Hepatocyte (in vitro differentiated cells): Measurements from ENCODE around the gene IFFO2. TPM values are rescaled to one million over a fixed set of nuclear protein-coding genes. Genes with fewer than 3 reads are reported as not detected.

Experiments used
- DNase-seq: peaks from one replicate; pipeline ENCODE4 v3.0.0-alpha.2; 2016; ENCODE audit warnings: low spot score
- H2AFZ ChIP-seq: fragments of 200-600 bp; sonication (generic); 2 replicates; pipeline ENCODE4 v1.6.0; 2016; ENCODE audit warnings: antibody characterized with exemption, mild to moderate bottlenecking
- H3K27ac ChIP-seq: fragments of 200-600 bp; sonication (generic); 2 replicates; pipeline ENCODE4 v1.5.1; 2016; ENCODE audit warnings: mild to moderate bottlenecking
- H3K27me3 ChIP-seq: fragments of 200-600 bp; sonication (generic); 2 replicates; pipeline ENCODE4 v1.6.1; 2016
- H3K36me3 ChIP-seq: fragments of 200-600 bp; sonication (generic); replicated peaks from 2 replicates; pipeline ENCODE4 v1.5.1; 2016; ENCODE audit warnings: low read depth; ENCODE audit not compliant: insufficient read depth
- H3K4me1 ChIP-seq: fragments of 200-600 bp; sonication (generic); 2 replicates; pipeline ENCODE4 v1.5.1; 2016; ENCODE audit warnings: mild to moderate bottlenecking, moderate library complexity; ENCODE audit not compliant: insufficient read depth
- H3K4me2 ChIP-seq: fragments of 200-600 bp; sonication (generic); 2 replicates; pipeline ENCODE4 v1.6.0; 2016
- H3K4me3 ChIP-seq: fragments of 200-600 bp; sonication (generic); 2 replicates; pipeline ENCODE4 v1.5.1; 2016; ENCODE audit warnings: mild to moderate bottlenecking
- H3K79me2 ChIP-seq: fragments of 200-600 bp; sonication (generic); 2 replicates; pipeline ENCODE4 v1.6.0; 2017; ENCODE audit warnings: mild to moderate bottlenecking
- H3K9me2 ChIP-seq: fragments of 200-600 bp; sonication (generic); replicated peaks from 2 replicates; pipeline ENCODE4 v1.6.0; 2017; ENCODE audit warnings: mild to moderate bottlenecking; ENCODE audit not compliant: insufficient read depth
- H3K9me3 ChIP-seq: fragments of 200-600 bp; sonication (generic); 2 replicates; pipeline ENCODE4 v1.5.1; 2016; ENCODE audit warnings: low read depth, mild to moderate bottlenecking
- H4K20me1 ChIP-seq: fragments of 200-600 bp; sonication (generic); 2 replicates; pipeline ENCODE4 v1.6.0; 2016; ENCODE audit warnings: mild to moderate bottlenecking; ENCODE audit not compliant: insufficient read depth, poor library complexity, severe bottlenecking
- EZH2 ChIP-seq: fragments of 200-600 bp; sonication (generic); IDR thresholded peaks from 2 replicates; pipeline ENCODE4 v1.6.1; 2016; ENCODE audit warnings: antibody characterized with exemption, mild to moderate bottlenecking, borderline replicate concordance
- EZH2phosphoT487 ChIP-seq: fragments of 200-600 bp; sonication (generic); IDR thresholded peaks from one replicate; pipeline ENCODE4 v1.6.1; 2018; ENCODE audit warnings: antibody characterized with exemption, mild to moderate bottlenecking, low read depth, moderate library complexity; ENCODE audit not compliant: unreplicated experiment, severe bottlenecking
- WGBS: methylation state at CpG from one replicate; pipeline ENCODE4 v1.1.6; 2016; ENCODE audit warnings: low lambda C conversion rate; ENCODE audit errors: missing lambda C conversion rate; 5-methylcytosine and 5-hydroxymethylcytosine counted together
- polyA plus RNA-seq: library from polyadenylated mRNA; unstranded; fragments of >200 nt; fragmentation: Nextera tagmentation; extraction: Ambion mirVana; gene quantifications from 2 replicates; pipeline ENCODE4 v1.2.1, GENCODE V29; 2016
- total RNA-seq: library from RNA; depleted of rRNA; stranded (reverse); fragments of >200 nt; gene quantifications from 2 replicates; pipeline ENCODE4 v1.2.3, GENCODE V29; 2014
- TF ChIP-seq, protein P1 (sequence below): fragments of 200-600 bp; sonication (generic); IDR thresholded peaks from 2 replicates; pipeline ENCODE4 v1.5.1; 2016; ENCODE audit warnings: antibody characterized with exemption, mild to moderate bottlenecking; ENCODE audit not compliant: poor library complexity

Gene IFFO2
- total and polyA plus RNA-seq, 2 experiments from 2014 or later, result 0.85 to 7.2 TPM

- H2AFZ ChIP-seq, result no peak overlapping the region
- H4K20me1 ChIP-seq, result no peaks in the 10 kb centered on the region
Observed at GRCh38 chr1:18941221-18942141, 15.0 kb downstream of the IFFO2 start.

DNA sequence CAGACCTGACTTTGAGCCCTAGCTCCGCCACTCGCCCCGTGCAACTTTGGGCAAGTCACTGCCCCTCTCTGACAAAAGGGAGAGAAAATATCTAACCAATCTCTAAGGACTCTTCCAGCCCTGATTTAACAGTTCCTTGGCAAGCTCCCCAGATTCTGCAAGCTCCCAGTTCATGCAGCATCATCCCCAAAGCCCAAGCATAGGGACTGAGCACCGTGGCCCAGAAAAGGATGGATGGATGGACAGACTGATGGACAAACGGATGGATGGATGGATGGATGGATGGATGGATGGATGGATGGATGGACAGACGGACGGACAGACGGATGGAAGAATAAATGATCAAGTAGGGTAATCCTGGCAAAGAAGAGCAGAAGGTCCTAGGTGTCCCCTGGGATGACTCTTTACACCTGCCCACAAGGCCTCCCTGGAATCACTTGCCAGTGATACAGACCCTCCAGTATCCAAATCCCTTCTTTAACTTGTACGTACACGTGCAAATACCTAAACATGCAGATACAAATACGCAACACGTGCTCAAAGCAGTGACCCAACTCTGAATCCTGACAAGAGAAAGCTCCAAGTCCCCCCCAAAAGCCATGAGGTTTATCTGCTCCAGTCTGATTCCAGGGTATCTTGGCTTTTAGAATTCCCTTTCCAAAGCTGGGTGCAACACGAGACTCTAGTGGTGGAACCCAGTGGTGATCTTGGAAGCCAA, 16.0 kb downstream of the IFFO2 start:
- Histone ChIP-seq H3K27ac (peak overlapping the region; percentile 51), H3K4me3 (no peak overlapping the region), H3K9me3 (no peaks in the 10 kb centered on the region), H3K27me3 (no peaks in the 10 kb centered on the region), H3K4me2 (no peak overlapping the region), H3K9me2 (no peaks in the 10 kb centered on the region), H3K79me2 (peaks cover 35% of the 10 kb centered on the region), H3K36me3 (no peaks in the 10 kb centered on the region), H2AFZ (no peak overlapping the region), H4K20me1 (no peaks in the 10 kb centered on the region), H3K4me1 (peaks cover 18% of the 10 kb centered on the region)
- DNase-seq, result no peak
- TF ChIP-seq, protein P1, sequence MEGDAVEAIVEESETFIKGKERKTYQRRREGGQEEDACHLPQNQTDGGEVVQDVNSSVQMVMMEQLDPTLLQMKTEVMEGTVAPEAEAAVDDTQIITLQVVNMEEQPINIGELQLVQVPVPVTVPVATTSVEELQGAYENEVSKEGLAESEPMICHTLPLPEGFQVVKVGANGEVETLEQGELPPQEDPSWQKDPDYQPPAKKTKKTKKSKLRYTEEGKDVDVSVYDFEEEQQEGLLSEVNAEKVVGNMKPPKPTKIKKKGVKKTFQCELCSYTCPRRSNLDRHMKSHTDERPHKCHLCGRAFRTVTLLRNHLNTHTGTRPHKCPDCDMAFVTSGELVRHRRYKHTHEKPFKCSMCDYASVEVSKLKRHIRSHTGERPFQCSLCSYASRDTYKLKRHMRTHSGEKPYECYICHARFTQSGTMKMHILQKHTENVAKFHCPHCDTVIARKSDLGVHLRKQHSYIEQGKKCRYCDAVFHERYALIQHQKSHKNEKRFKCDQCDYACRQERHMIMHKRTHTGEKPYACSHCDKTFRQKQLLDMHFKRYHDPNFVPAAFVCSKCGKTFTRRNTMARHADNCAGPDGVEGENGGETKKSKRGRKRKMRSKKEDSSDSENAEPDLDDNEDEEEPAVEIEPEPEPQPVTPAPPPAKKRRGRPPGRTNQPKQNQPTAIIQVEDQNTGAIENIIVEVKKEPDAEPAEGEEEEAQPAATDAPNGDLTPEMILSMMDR, result no peak
- TF ChIP-seq EZH2phosphoT487 (no peak), EZH2 (no peak)
- 93% methylated on average over 13 of the region's 13 CpGs for WGBS

More at GRCh38 chr1:18941221-18942141, 15.0 kb downstream of the IFFO2 start:
- no peaks in the 10 kb centered on the region for H3K9me3 ChIP-seq
- no peaks in the 10 kb centered on the region for H3K36me3 ChIP-seq
- TF ChIP-seq EZH2phosphoT487 (no peak), EZH2 (no peak)
- TF ChIP-seq, protein P1, result no peak
- no peak overlapping the region for H3K4me2 ChIP-seq
- H3K79me2 ChIP-seq, result peaks cover 40% of the 10 kb centered on the region
- H3K4me3 ChIP-seq, result no peak overlapping the region
- H3K9me2 ChIP-seq, result no peaks in the 10 kb centered on the region
- DNase-seq, result peak; percentile 39
- peak overlapping the region; percentile 73 for H3K27ac ChIP-seq
- H3K27me3 ChIP-seq, result no peaks in the 10 kb centered on the region
- H3K4me1 ChIP-seq, result peaks cover 22% of the 10 kb centered on the region
- WGBS, result 65% methylated on average over 18 of the region's 18 CpGs

DNA sequence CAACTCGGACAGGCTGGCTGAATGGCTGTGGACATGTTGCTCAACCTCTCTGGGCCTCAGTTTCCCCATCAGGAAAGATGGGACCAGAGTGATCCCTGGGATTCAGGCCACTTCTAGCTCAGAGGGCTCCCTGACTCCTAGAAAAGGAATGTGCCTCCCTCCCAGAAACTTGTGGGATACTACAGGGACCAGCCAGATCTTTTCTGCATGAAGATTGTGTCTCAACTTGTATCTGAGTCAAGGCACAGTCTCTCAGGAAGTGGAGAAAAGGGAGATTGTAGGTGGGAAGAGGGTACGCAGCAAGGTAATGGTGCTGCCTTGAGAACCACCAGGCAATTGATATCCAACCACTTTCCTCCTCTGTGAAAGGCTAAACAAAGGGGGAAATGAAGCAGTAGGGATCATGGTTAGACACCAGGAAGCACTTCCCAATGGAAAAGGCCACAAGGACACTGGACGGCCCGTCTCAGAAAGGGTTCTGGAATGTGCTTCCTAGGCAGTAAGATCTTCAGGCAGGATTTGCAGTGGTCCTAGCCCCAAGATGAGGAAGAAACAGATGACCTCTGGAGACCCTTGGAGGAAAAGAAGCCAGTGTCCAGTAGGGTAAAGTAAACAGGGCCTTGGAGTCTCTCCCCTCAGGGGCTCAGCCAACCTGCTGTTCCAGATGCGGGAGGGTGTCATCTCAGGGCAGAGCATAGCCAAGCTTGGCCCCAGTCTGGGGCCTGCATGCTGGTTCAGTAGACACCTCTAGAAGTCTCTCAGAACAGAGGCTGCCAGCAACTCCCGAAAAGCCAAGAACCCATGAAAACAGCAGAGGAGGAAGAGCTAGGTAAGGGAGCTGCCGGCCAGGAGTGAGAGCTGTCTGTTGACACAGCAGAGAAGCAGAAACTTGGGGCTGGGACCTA, 16.8 kb downstream of the IFFO2 start:
- H3K79me2 ChIP-seq, result peaks cover 29% of the 10 kb centered on the region
- H3K27me3 ChIP-seq, result no peaks in the 10 kb centered on the region
- WGBS, result 84% methylated on average over 7 of the region's 7 CpGs
- no peaks in the 10 kb centered on the region for H3K36me3 ChIP-seq
- H3K9me2 ChIP-seq, result no peaks in the 10 kb centered on the region
- DNase-seq, result no peak
- H2AFZ ChIP-seq, result no peak overlapping the region
- TF ChIP-seq, protein P1, result no peak
- no peak for TF ChIP-seq EZH2phosphoT487
- no peak for TF ChIP-seq EZH2
- H3K4me3 ChIP-seq, result no peak overlapping the region
- no peak overlapping the region for H3K27ac ChIP-seq
- H4K20me1 ChIP-seq, result no peaks in the 10 kb centered on the region
- peaks cover 9% of the 10 kb centered on the region for H3K4me1 ChIP-seq
- no peaks in the 10 kb centered on the region for H3K9me3 ChIP-seq
- no peak overlapping the region for H3K4me2 ChIP-seq
